Liver (tissue), 9 donors: ENCODE results near the gene C2orf76. TPM values are rescaled to one million over a fixed set of nuclear protein-coding genes. Genes with fewer than 3 reads are reported as not detected.

Experiments used
- DNase-seq: peaks from one replicate; pipeline ENCODE4 v3.0.0-alpha.2; 2017; ENCODE audit warnings: low spot score
- H3K27ac ChIP-seq, 2 donors: one replicate each; pipeline ENCODE4 v1.7.0; 2013; ENCODE audit warnings: inconsistent platforms in 2 of 2, low read length in 2 of 2, control low read depth in 1 of 2, low read depth in 1 of 2, mild to moderate bottlenecking in 1 of 2
- H3K27me3 ChIP-seq, 4 donors: one replicate each; pipeline versions ENCODE4 v1.6.1 to v1.7.0; 2013; ENCODE audit warnings: low read length in 3 of 4, inconsistent platforms in 1 of 4, mild to moderate bottlenecking in 1 of 4, moderate library complexity in 1 of 4; ENCODE audit not compliant: control insufficient read depth in 4 of 4, insufficient read depth in 4 of 4
- H3K36me3 ChIP-seq, 4 donors: one replicate each; pipeline versions ENCODE4 v1.6.1 to v1.7.0; 2013; ENCODE audit warnings: low read length in 3 of 4, mild to moderate bottlenecking in 3 of 4, low read depth in 1 of 4, moderate library complexity in 1 of 4; ENCODE audit not compliant: control insufficient read depth in 4 of 4, insufficient read depth in 3 of 4
- H3K4me1 ChIP-seq, 4 donors: one replicate each; pipeline versions ENCODE4 v1.6.1 to v1.7.0; 2013; ENCODE audit warnings: low read length in 3 of 4, mild to moderate bottlenecking in 3 of 4, moderate library complexity in 1 of 4; ENCODE audit not compliant: control insufficient read depth in 4 of 4, insufficient read depth in 4 of 4
- H3K4me3 ChIP-seq, 3 donors: one replicate each; pipeline versions ENCODE4 v1.6.1 to v1.7.0; 2013; ENCODE audit warnings: low read length in 3 of 3, control low read depth in 1 of 3, low read depth in 1 of 3, mild to moderate bottlenecking in 1 of 3
- H3K9ac ChIP-seq, 2 donors: one replicate each; pipeline ENCODE4 v1.7.0; 2013; ENCODE audit warnings: low read length in 2 of 2, mild to moderate bottlenecking in 2 of 2, moderate library complexity in 2 of 2, control low read depth in 1 of 2, low read depth in 1 of 2
- H3K9me3 ChIP-seq, 4 donors: one replicate each; pipeline versions ENCODE4 v1.6.1 to v1.7.0; 2013; ENCODE audit warnings: low read length in 3 of 4; ENCODE audit not compliant: control insufficient read depth in 4 of 4
- EGR1 ChIP-seq, 2 donors: IDR thresholded peaks; 2 replicates each; pipeline ENCODE4 v1.6.1; 2016 to 2018; ENCODE audit warnings: antibody characterized with exemption in 2 of 2, low read depth in 2 of 2
- FOXA2 ChIP-seq: IDR thresholded peaks from 2 replicates; pipeline ENCODE4 v1.6.1; 2016; ENCODE audit warnings: antibody characterized with exemption
- GABPA ChIP-seq, 2 donors: IDR thresholded peaks in 1 of 2; conservative IDR thresholded peaks in 1 of 2; 2 replicates each; pipeline ENCODE4 v1.6.1; 2016; ENCODE audit warnings: antibody characterized with exemption in 2 of 2, mild to moderate bottlenecking in 1 of 2, moderate library complexity in 1 of 2
- HNF4A ChIP-seq, 2 donors: conservative IDR thresholded peaks; 2 replicates each; pipeline ENCODE4 v1.6.1; 2016; ENCODE audit warnings: antibody characterized with exemption in 2 of 2, mild to moderate bottlenecking in 2 of 2
- HNF4G ChIP-seq: IDR thresholded peaks from 2 replicates; pipeline ENCODE4 v1.6.1; 2016; ENCODE audit warnings: antibody characterized with exemption
- NR2F2 ChIP-seq: IDR thresholded peaks from 2 replicates; pipeline ENCODE4 v1.6.1; 2016; ENCODE audit warnings: antibody characterized with exemption
- RAD21 ChIP-seq, 2 donors: IDR thresholded peaks; 2 replicates each; pipeline ENCODE4 v1.6.1; 2016; ENCODE audit warnings: antibody characterized with exemption in 2 of 2, mild to moderate bottlenecking in 2 of 2
- RXRA ChIP-seq, 2 donors: IDR thresholded peaks; 2 replicates each; pipeline ENCODE4 v1.6.1; 2017 to 2018; ENCODE audit warnings: antibody characterized with exemption in 2 of 2, mild to moderate bottlenecking in 1 of 2
- SP1 ChIP-seq: IDR thresholded peaks from 2 replicates; pipeline ENCODE4 v1.6.1; 2018; ENCODE audit warnings: antibody characterized with exemption, mild to moderate bottlenecking
- TAF1 ChIP-seq: conservative IDR thresholded peaks from 2 replicates; pipeline ENCODE4 v1.6.1; 2016; ENCODE audit warnings: antibody characterized with exemption, mild to moderate bottlenecking
- YY1 ChIP-seq: IDR thresholded peaks from 2 replicates; pipeline ENCODE4 v1.6.1; 2016; ENCODE audit warnings: antibody characterized with exemption, mild to moderate bottlenecking
- WGBS: extraction: QIAGEN DNeasy Blood & Tissue Kit; methylation state at CpG from one replicate; pipeline ENCODE4 v1.1.7; 2013; 5-methylcytosine and 5-hydroxymethylcytosine counted together
- polyA plus RNA-seq, 2 donors: library from polyadenylated mRNA; stranded (reverse) in 1 of 2; unstranded in 1 of 2; fragments of 200-250 nt in 1 of 2; fragments of >200 nt in 1 of 2; fragmentation: Nextera tagmentation in 1 of 2; extraction: Ambion mirVana in 1 of 2; gene quantifications; one replicate each; pipeline versions ENCODE4 v1.2.1 to v1.2.3, GENCODE V29; 2013 to 2015
- total RNA-seq, 2 donors: library from RNA; depleted of rRNA; stranded (reverse); fragments of >200 nt; gene quantifications; one replicate each; pipeline ENCODE4 v1.2.3, GENCODE V29; 2014
- TF ChIP-seq, protein P1 (sequence below): IDR thresholded peaks from 2 replicates; pipeline ENCODE4 v1.6.1; 2016; ENCODE audit warnings: antibody characterized with exemption
- TF ChIP-seq, protein P2 (sequence below): fragments of 150-350 bp; IDR thresholded peaks from 2 replicates; pipeline ENCODE4 v1.5.1; 2017; ENCODE audit warnings: improper control_type of control experiment, low read depth, low read length; ENCODE audit not compliant: missing input control
- TF ChIP-seq, protein P3 (sequence below): IDR thresholded peaks from 2 replicates; pipeline ENCODE4 v1.6.1; 2016; ENCODE audit warnings: antibody characterized with exemption, mild to moderate bottlenecking
- TF ChIP-seq, protein P4 (sequence below): IDR thresholded peaks from 2 replicates; pipeline ENCODE4 v1.6.1; 2016; ENCODE audit warnings: antibody characterized with exemption
- TF ChIP-seq, protein P5 (sequence below): IDR thresholded peaks from 2 replicates; pipeline ENCODE4 v1.6.1; 2016; ENCODE audit warnings: antibody characterized with exemption
- donor health status: healthy.
- donor health status: healthy.
- donor health status: healthy.
- donor health status: healthy.
- donor health status: healthy.

Gene C2orf76
- total and polyA plus RNA-seq, 4 donors = 2.7 to 6.3 (median 4.6) TPM

DNA sequence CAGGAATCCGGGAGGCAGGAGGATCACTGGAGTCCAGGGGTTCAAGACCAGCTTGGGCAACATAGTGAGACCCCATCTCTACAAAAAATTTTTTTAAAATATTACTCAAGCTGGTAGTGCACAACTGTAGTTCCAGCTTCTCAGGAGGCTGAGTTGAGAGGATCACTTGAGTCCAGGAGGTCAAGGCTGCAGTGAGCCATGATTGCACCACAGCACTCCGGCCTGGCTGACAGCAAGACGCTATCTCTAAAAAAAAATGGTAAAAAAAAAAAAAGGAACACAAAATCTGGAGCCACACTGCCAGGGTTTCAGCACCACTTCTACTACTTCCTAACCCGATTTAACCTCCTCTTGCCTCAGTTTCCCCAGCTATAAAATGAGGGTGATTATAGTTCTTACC is 86.0 kb downstream of the C2orf76 start:
- DNase-seq = no peak
- Histone ChIP-seq H3K9me3 (no peaks in the 10 kb centered on the region), H3K27me3 (no peaks in the 10 kb centered on the region), H3K4me3 (no peak overlapping the region), H3K9ac (no peak overlapping the region), H3K4me1 (peaks cover 0 to 5% (median under 1%) of the 10 kb centered on the region in 4 donors), H3K36me3 (no peaks in the 10 kb centered on the region), H3K27ac (no peak overlapping the region)
- WGBS = 91% methylated on average over 4 of the region's 4 CpGs
- TF ChIP-seq FOXA2 (no peak), RXRA (IDR thresholded peaks at IDR 0.05) (no peak), TAF1 (no peak), HNF4G (no peak), HNF4A (conservative IDR thresholded peaks at IDR 0.05) (no peak), SP1 (no peak), RAD21 (IDR thresholded peaks at IDR 0.05) (no peak), YY1 (no peak), EGR1 (IDR thresholded peaks at IDR 0.05; ENCODE audit: low read depth in 2 of 2) (no peak), GABPA (IDR thresholded peaks at IDR 0.05 in 1 of 2, conservative IDR thresholded peaks at IDR 0.05 in 1 of 2) (no peak), NR2F2 (no peak)
- TF ChIP-seq, protein P1, sequence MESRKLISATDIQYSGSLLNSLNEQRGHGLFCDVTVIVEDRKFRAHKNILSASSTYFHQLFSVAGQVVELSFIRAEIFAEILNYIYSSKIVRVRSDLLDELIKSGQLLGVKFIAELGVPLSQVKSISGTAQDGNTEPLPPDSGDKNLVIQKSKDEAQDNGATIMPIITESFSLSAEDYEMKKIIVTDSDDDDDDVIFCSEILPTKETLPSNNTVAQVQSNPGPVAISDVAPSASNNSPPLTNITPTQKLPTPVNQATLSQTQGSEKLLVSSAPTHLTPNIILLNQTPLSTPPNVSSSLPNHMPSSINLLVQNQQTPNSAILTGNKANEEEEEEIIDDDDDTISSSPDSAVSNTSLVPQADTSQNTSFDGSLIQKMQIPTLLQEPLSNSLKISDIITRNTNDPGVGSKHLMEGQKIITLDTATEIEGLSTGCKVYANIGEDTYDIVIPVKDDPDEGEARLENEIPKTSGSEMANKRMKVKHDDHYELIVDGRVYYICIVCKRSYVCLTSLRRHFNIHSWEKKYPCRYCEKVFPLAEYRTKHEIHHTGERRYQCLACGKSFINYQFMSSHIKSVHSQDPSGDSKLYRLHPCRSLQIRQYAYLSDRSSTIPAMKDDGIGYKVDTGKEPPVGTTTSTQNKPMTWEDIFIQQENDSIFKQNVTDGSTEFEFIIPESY = no peak
- TF ChIP-seq, protein P2, sequence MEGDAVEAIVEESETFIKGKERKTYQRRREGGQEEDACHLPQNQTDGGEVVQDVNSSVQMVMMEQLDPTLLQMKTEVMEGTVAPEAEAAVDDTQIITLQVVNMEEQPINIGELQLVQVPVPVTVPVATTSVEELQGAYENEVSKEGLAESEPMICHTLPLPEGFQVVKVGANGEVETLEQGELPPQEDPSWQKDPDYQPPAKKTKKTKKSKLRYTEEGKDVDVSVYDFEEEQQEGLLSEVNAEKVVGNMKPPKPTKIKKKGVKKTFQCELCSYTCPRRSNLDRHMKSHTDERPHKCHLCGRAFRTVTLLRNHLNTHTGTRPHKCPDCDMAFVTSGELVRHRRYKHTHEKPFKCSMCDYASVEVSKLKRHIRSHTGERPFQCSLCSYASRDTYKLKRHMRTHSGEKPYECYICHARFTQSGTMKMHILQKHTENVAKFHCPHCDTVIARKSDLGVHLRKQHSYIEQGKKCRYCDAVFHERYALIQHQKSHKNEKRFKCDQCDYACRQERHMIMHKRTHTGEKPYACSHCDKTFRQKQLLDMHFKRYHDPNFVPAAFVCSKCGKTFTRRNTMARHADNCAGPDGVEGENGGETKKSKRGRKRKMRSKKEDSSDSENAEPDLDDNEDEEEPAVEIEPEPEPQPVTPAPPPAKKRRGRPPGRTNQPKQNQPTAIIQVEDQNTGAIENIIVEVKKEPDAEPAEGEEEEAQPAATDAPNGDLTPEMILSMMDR = no peak
- TF ChIP-seq, protein P3, sequence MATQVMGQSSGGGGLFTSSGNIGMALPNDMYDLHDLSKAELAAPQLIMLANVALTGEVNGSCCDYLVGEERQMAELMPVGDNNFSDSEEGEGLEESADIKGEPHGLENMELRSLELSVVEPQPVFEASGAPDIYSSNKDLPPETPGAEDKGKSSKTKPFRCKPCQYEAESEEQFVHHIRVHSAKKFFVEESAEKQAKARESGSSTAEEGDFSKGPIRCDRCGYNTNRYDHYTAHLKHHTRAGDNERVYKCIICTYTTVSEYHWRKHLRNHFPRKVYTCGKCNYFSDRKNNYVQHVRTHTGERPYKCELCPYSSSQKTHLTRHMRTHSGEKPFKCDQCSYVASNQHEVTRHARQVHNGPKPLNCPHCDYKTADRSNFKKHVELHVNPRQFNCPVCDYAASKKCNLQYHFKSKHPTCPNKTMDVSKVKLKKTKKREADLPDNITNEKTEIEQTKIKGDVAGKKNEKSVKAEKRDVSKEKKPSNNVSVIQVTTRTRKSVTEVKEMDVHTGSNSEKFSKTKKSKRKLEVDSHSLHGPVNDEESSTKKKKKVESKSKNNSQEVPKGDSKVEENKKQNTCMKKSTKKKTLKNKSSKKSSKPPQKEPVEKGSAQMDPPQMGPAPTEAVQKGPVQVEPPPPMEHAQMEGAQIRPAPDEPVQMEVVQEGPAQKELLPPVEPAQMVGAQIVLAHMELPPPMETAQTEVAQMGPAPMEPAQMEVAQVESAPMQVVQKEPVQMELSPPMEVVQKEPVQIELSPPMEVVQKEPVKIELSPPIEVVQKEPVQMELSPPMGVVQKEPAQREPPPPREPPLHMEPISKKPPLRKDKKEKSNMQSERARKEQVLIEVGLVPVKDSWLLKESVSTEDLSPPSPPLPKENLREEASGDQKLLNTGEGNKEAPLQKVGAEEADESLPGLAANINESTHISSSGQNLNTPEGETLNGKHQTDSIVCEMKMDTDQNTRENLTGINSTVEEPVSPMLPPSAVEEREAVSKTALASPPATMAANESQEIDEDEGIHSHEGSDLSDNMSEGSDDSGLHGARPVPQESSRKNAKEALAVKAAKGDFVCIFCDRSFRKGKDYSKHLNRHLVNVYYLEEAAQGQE = no peak
- TF ChIP-seq, protein P4, sequence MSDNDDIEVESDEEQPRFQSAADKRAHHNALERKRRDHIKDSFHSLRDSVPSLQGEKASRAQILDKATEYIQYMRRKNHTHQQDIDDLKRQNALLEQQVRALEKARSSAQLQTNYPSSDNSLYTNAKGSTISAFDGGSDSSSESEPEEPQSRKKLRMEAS = no peak
- TF ChIP-seq, protein P5, sequence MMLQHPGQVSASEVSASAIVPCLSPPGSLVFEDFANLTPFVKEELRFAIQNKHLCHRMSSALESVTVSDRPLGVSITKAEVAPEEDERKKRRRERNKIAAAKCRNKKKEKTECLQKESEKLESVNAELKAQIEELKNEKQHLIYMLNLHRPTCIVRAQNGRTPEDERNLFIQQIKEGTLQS = no peak

DNA sequence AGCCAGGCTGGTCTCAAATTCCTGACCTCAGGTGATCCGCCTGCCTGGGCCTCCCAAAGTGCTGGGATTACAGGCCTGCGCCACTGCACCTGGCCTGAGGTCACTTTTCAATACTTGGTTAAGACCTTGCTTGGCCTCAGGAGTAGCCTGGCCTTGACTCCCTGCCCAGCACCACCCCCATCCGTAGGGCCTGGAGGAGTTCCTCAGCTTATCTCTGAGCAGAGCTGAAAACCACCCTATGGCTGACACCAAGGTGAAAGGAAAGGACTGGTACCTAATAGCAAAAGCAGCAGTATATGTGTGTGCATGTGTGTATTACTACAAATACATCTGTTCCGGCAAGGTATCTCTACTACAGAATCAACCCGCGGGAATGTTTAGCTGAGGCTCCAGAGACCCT is 87.0 kb downstream of the C2orf76 start:
- no peak overlapping the region for H3K4me3 ChIP-seq
- WGBS = 92% methylated on average over 6 of the region's 6 CpGs
- H3K27ac ChIP-seq = no peak overlapping the region
- H3K36me3 ChIP-seq = no peaks in the 10 kb centered on the region
- DNase-seq = no peak
- no peaks in the 10 kb centered on the region for H3K9me3 ChIP-seq
- TF ChIP-seq, protein P4 = no peak
- no peaks in the 10 kb centered on the region for H3K27me3 ChIP-seq
- H3K4me1 ChIP-seq = peaks cover 0 to 5% (median under 1%) of the 10 kb centered on the region in 4 donors
- no peak overlapping the region for H3K9ac ChIP-seq
